ENCODE measurements around the gene NTN1. TPM values are rescaled to one million over a fixed set of nuclear protein-coding genes. Genes with fewer than 3 reads are reported as not detected.

NTN1 gene
- total and polyA plus RNA-seq, 2 of the 4 experiments (the other 2 are of a cell fraction) = under 0.01 to 0.07 TPM

DNA sequence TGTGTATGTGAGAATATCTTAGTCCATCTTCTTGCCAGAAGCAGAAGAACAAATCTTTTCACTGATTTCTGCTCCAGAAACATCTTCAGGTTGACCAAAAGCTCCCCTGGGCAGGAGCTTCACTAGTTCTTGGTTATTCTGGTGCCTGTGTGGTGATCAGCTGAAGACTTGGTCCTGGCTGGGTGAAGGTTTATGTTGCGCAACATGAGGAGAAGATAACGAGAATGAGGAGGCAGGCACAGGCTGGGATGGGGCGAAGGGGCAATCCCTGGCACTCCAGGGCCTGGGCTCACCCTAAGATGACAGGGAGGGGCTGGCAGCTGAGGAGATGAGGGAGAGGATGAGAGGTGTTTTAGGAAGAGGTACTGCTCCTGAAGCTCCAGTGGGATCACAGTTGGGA lies 232.0 kb downstream of the NTN1 start:
- H3K4me3 ChIP-seq (ENCODE audit: insufficient read depth, low read depth, low read length) = no peak overlapping the region
- H3K27me3 ChIP-seq (ENCODE audit: control insufficient read depth, insufficient read depth, low read length) = no peaks in the 10 kb centered on the region
- H3K36me3 ChIP-seq (ENCODE audit: control insufficient read depth, insufficient read depth, low read length) = no peaks in the 10 kb centered on the region
- in situ Hi-C loops (cut with MboI; ENCODE audit: low sequenced_read_pairs) (no loop called here), dilution Hi-C loops (cut with HindIII; ENCODE audit: low sequenced_read_pairs, unreplicated experiment) (no loop called here), intact Hi-C loops (cut with micrococcal nuclease) (no loop called here)
- H4K91ac ChIP-seq (ENCODE audit: insufficient read depth, low read depth, low read length) = no peak overlapping the region
- WGBS, 2 experiments (ENCODE audit: extremely low coverage in 2 of 2, insufficient read length in 1 of 2) = 84% methylated on average over 3 of the region's 3 CpGs; no CpG with 5 or more reads in 1 of the 2 experiments
- POLR2A ChIA-PET (ENCODE audit: unreplicated experiment) = no interaction called here
- H2BK5ac ChIP-seq (ENCODE audit: low read depth, low read length, poor library complexity, severe bottlenecking) = no peak overlapping the region
- no peak overlapping the region for H3K56ac ChIP-seq (ENCODE audit: extremely low read depth, insufficient read depth, low read length)
- no peak overlapping the region for H3K23ac ChIP-seq (ENCODE audit: low read depth, low read length)
- peak overlapping the region; percentile 18; the same call in 1 of the 2 replicates for H2AK5ac ChIP-seq (ENCODE audit: low read depth, low read length)
- H2BK15ac ChIP-seq (ENCODE audit: low read depth, low read length) = no peak overlapping the region
- no TSS peak for BruUV-seq (replicated peaks)
- H2AK9ac ChIP-seq (replicated peaks; ENCODE audit: low read depth, low read length, poor library complexity) = no peak overlapping the region
- CTCF ChIA-PET = no interaction called here
- H2BK120ac ChIP-seq (ENCODE audit: low read depth, low read length) = no peak overlapping the region
- no peak overlapping the region for H3K18ac ChIP-seq (ENCODE audit: low read depth, low read length)
- no peaks in the 10 kb centered on the region for H3K79me1 ChIP-seq (ENCODE audit: low read depth in 1 of 2, low read length in 2 of 2)
- peaks cover 6% of the 10 kb centered on the region for H3K9me1 ChIP-seq (ENCODE audit: insufficient read depth, low read length)
- no peak overlapping the region for H3K9ac ChIP-seq (ENCODE audit: low read depth, low read length)
- H4K8ac ChIP-seq (ENCODE audit: low read depth in 2 of 2, low read length in 2 of 2) = no peak overlapping the region
- H3K4me2 ChIP-seq (ENCODE audit: low read depth, low read length) = no peak overlapping the region
- H3K4ac ChIP-seq (ENCODE audit: low read depth, low read length) = no peak overlapping the region
- H2BK20ac ChIP-seq (ENCODE audit: low read depth, low read length) = no peak overlapping the region
- no peak overlapping the region for H4K5ac ChIP-seq (ENCODE audit: low read depth, low read length)
- no peak overlapping the region for H2AFZ ChIP-seq (replicated peaks; ENCODE audit: low read length, poor library complexity)
- no peaks in the 10 kb centered on the region for H4K20me1 ChIP-seq (ENCODE audit: insufficient read depth, low read length)
- peaks cover 15% of the 10 kb centered on the region for H3K4me1 ChIP-seq (ENCODE audit: control insufficient read depth, insufficient read depth, low read length)
- no peak overlapping the region for H3K14ac ChIP-seq (replicated peaks; ENCODE audit: low read depth, low read length)
- ATAC-seq (ENCODE audit: low read depth) (no peak), DNase-seq (no peak)
- no peaks in the 10 kb centered on the region for H3K9me3 ChIP-seq (ENCODE audit: control insufficient read depth, insufficient read depth, low read length)
- H3K27ac ChIP-seq (ENCODE audit: insufficient read depth, low read length) = no peak overlapping the region
- TF ChIP-seq RFX5 (IDR thresholded peaks at IDR 0.05; ENCODE audit: low read depth, low read length) (no peak), CEBPB (IDR thresholded peaks at IDR 0.05; ENCODE audit: low read depth, low read length) (peak; percentile 90)
